Ishikawa (cell line): Measurements from ENCODE around the gene PRKAR1A.

Source experiments
- CEBPB ChIP-seq: IDR thresholded peaks from 2 replicates; pipeline ENCODE4 v1.6.1; 2012
- CREB1 ChIP-seq: IDR thresholded peaks from 2 replicates; pipeline ENCODE4 v1.6.1; 2012; ENCODE audit warnings: low read depth
- EGR1 ChIP-seq: IDR thresholded peaks from 2 replicates; pipeline ENCODE4 v1.6.1; 2012
- EP300 ChIP-seq: IDR thresholded peaks from 2 replicates; pipeline ENCODE4 v1.6.1; 2012; ENCODE audit warnings: borderline replicate concordance
- FOXM1 ChIP-seq: IDR thresholded peaks from 2 replicates; pipeline ENCODE4 v1.6.1; 2012; ENCODE audit warnings: low read depth, borderline replicate concordance
- NFIC ChIP-seq: IDR thresholded peaks from 2 replicates; pipeline ENCODE4 v1.6.1; 2012
- RAD21 ChIP-seq: IDR thresholded peaks from 2 replicates; pipeline ENCODE4 v1.6.1; 2012; ENCODE audit warnings: low read depth
- REST ChIP-seq: IDR thresholded peaks from 2 replicates; pipeline ENCODE4 v1.6.1; 2012; ENCODE audit warnings: low read depth, mild to moderate bottlenecking
- TAF1 ChIP-seq: IDR thresholded peaks from 2 replicates; pipeline ENCODE4 v1.6.1; 2012; ENCODE audit warnings: low read depth, mild to moderate bottlenecking
- TCF12 ChIP-seq: IDR thresholded peaks from 2 replicates; pipeline ENCODE4 v1.6.1; 2012; ENCODE audit warnings: low read depth
- TEAD4 ChIP-seq: IDR thresholded peaks from 2 replicates; pipeline ENCODE4 v1.6.1; 2012
- USF1 ChIP-seq: IDR thresholded peaks from 2 replicates; pipeline ENCODE4 v1.6.1; 2012
- YY1 ChIP-seq: IDR thresholded peaks from 2 replicates; pipeline ENCODE4 v1.6.1; 2012; ENCODE audit warnings: low read depth
- ZBTB7A ChIP-seq: IDR thresholded peaks from 2 replicates; pipeline ENCODE4 v1.6.1; 2012; ENCODE audit warnings: low read depth
- TF ChIP-seq, protein P1 (sequence below): IDR thresholded peaks from 2 replicates; pipeline ENCODE4 v1.6.1; 2012

PRKAR1A gene

DNA sequence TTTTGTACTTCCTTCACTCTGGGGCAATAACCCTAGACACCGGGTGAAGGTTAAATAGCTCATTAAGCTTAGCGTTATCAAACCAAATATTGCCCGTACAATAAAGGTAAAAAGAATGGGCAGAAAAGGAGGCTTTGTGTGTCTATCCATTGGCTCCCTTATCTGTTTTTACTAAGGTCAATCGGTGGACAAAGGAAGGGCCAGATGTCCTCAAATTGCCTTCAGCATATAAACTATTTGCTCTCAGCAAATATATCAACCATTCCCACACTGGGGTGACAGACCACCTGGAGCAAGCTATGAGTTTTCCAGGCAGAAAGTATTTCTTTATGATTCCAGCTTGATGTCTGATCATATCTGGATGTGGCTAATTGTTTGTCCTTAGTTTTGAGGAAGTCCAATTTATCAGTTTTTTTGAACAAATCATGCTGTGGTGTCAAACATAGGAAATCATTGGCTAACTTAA lies 29.6 kb upstream of the PRKAR1A start:
- no peak for TF ChIP-seq TCF12
- no peak for TF ChIP-seq CREB1
- no peak for TF ChIP-seq NFIC
- no peak for TF ChIP-seq TEAD4

DNA sequence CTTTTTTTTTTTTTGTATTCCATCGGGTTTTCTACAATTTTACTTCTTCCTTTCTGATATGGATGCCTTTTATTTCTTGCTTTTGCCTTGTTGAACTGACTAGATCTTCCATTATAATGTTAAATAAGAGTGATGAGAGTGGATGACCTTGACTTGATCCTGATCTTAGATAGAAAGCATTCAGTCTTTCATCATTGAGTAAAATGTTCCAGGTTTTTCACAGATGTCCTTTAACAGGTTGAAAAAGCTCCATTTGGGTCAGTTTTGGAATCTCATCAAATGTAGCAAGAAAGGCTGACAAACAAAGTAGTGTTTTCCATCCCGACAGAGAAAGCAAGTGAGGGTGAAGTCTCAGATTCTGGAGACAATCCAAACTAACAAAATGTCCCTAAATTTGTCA lies 27.8 kb upstream of the PRKAR1A start:
- TF ChIP-seq CREB1 (no peak), EGR1 (no peak), CEBPB (no peak), REST (no peak), YY1 (no peak), FOXM1 (no peak), ZBTB7A (no peak), USF1 (no peak), TAF1 (no peak), NFIC (no peak)
- TF ChIP-seq, protein P1, sequence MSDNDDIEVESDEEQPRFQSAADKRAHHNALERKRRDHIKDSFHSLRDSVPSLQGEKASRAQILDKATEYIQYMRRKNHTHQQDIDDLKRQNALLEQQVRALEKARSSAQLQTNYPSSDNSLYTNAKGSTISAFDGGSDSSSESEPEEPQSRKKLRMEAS: no peak

DNA sequence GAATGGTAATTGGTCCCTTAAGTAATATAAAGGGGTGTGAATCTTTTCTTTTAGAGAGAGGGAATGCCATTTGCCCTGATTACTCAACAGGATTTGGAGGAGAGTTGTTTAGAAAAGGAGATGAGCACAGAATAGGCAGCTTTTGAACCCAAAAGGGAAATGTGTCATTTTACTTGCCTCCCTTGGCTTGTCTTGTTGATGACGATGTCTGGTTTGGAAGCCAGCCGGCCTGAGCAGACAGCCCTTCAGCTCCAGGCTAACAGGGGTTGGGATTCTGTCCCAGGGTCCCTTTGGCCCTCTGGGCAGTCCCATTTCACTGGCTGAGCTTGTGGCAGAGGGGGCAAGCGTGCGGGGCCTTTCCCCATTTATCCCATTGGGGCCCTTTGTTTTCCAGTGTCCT lies 22.3 kb upstream of the PRKAR1A start:
- TF ChIP-seq EGR1 (no peak), NFIC (no peak), ZBTB7A (no peak), EP300 (no peak), TAF1 (no peak), FOXM1 (no peak), REST (no peak), TCF12 (no peak), CEBPB (no peak), RAD21 (no peak), CREB1 (no peak), TEAD4 (no peak), USF1 (no peak), YY1 (no peak)
- TF ChIP-seq, protein P1: no peak

GRCh38 chr17:68491381-68492231 lies 20.6 kb upstream of the PRKAR1A start:
- no peak for TF ChIP-seq EGR1
- no peak for TF ChIP-seq YY1
- TF ChIP-seq CREB1: no peak
- no peak for TF ChIP-seq TCF12
- no peak for TF ChIP-seq REST
- TF ChIP-seq RAD21: no peak
- TF ChIP-seq TEAD4: no peak
- TF ChIP-seq NFIC: no peak
- TF ChIP-seq ZBTB7A: no peak
- TF ChIP-seq TAF1: no peak
- no peak for TF ChIP-seq FOXM1
- TF ChIP-seq, protein P1: no peak
- TF ChIP-seq CEBPB: no peak
- TF ChIP-seq EP300: no peak
- no peak for TF ChIP-seq USF1
